Karpas-422 (cell line): ENCODE measurements around the gene CATSPER4. TPM values are rescaled to one million over a fixed set of nuclear protein-coding genes. Genes with fewer than 3 reads are reported as not detected.
A peak's percentile ranks its signal among the peaks of the same experiment; 100 is the strongest.
"Not testable (repeated sequence)": the region's sequence is repeated elsewhere in the genome, so short reads cannot be mapped to it uniquely, and the experiment has no call there.

Source experiments
- DNase-seq: peaks from one replicate; pipeline ENCODE4 v3.0.0-alpha.2; 2015
- H2AFZ ChIP-seq: fragments of 200-600 bp; sonication (generic); 2 replicates; pipeline ENCODE4 v1.6.1; 2014; ENCODE audit warnings: antibody characterized with exemption, low read length, mixed read lengths
- H3K27ac ChIP-seq: fragments of 200-600 bp; sonication (generic); 2 replicates; pipeline ENCODE4 v1.5.1; 2014; ENCODE audit warnings: mild to moderate bottlenecking, low read length, moderate library complexity
- H3K27me3 ChIP-seq: fragments of 200-600 bp; sonication (generic); 2 replicates; pipeline ENCODE4 v1.6.1; 2014; ENCODE audit warnings: low read length, mixed read lengths
- H3K36me3 ChIP-seq: fragments of 200-600 bp; sonication (generic); 2 replicates; pipeline ENCODE4 v1.6.1; 2014; ENCODE audit warnings: low read length, mixed read lengths; ENCODE audit not compliant: insufficient read depth
- H3K4me1 ChIP-seq: fragments of 200-600 bp; sonication (generic); 2 replicates; pipeline ENCODE4 v1.6.1; 2014; ENCODE audit warnings: mild to moderate bottlenecking, low read length, mixed read lengths
- H3K4me2 ChIP-seq: fragments of 200-600 bp; sonication (generic); 2 replicates; pipeline ENCODE4 v1.6.1; 2014; ENCODE audit warnings: low read length, low read depth, mild to moderate bottlenecking; ENCODE audit not compliant: poor library complexity, severe bottlenecking
- H3K4me3 ChIP-seq: fragments of 200-600 bp; sonication (generic); 2 replicates; pipeline ENCODE4 v1.5.1; 2014; ENCODE audit warnings: mild to moderate bottlenecking, antibody characterized with exemption, low read length, mixed read lengths
- H3K79me2 ChIP-seq: fragments of 200-600 bp; sonication (generic); 2 replicates; pipeline ENCODE4 v1.6.1; 2014; ENCODE audit warnings: mild to moderate bottlenecking, low read length, mixed read lengths
- H3K9ac ChIP-seq: fragments of 200-600 bp; sonication (generic); 2 replicates; pipeline ENCODE4 v1.6.0; 2014; ENCODE audit warnings: low read length
- H3K9me2 ChIP-seq: fragments of 200-600 bp; sonication (generic), shearing (Covaris generic); replicated peaks from 2 replicates; pipeline ENCODE4 v1.6.0; 2014; ENCODE audit warnings: mild to moderate bottlenecking, low read length, moderate library complexity; ENCODE audit not compliant: insufficient read depth
- H3K9me3 ChIP-seq: fragments of 300-700, 200-600 bp; sonication (generic); 2 replicates; pipeline ENCODE4 v1.6.1; 2014; ENCODE audit warnings: low read length, mixed read lengths
- H4K20me1 ChIP-seq: fragments of 200-600 bp; sonication (generic); 2 replicates; pipeline ENCODE4 v1.6.1; 2014; ENCODE audit warnings: mild to moderate bottlenecking, antibody characterized with exemption, low read length, low read depth; ENCODE audit not compliant: insufficient read depth
- total RNA-seq: library from RNA; depleted of rRNA; stranded (reverse); fragments of >200 nt; shearing (Covaris generic); gene quantifications from 2 replicates; pipeline ENCODE4 v1.2.3, GENCODE V29; 2014; ENCODE audit warnings: low replicate concordance

The CATSPER4 gene
- total RNA-seq, 1 experiment from 2014 or later, result not detected

DNA sequence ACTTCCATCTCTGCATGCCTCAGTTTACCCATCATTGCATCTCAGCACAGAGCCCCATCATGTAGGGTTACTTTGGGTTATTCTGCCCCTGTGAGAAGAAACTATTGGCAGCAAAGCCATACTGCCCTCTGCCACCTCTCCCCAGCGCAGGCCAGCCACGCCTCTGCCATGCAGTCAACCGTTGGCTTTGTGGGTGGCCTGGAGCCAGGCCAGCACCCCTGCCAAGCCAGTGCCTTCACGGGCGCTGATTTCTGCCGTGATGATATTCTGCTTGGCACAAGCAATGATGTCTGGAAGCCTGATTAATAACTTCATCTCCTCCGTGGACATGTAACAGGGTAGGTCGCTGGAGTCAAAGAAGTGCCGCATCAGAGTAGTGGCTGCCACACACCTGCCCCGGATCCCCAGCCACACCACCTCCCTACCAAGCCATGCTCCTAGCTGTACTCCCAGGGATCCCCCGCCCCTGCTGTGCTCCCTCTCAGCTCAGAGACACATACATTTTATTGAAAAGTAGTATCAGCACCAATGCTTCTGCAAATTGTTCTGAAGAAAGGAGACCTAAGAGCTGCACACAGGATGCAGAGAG lies 28.6 kb downstream of the CATSPER4 start:
- no peaks in the 10 kb centered on the region for H3K4me1 ChIP-seq
- H3K9me2 ChIP-seq, result no peaks in the 10 kb centered on the region
- H3K4me3 ChIP-seq, result no peak overlapping the region
- no peaks in the 10 kb centered on the region for H3K9me3 ChIP-seq
- H3K4me2 ChIP-seq, result no peak overlapping the region
- no peak overlapping the region for H3K27ac ChIP-seq
- H4K20me1 ChIP-seq, result no peaks in the 10 kb centered on the region
- H3K27me3 ChIP-seq, result no peaks in the 10 kb centered on the region
- no peak for DNase-seq
- H3K36me3 ChIP-seq, result no peaks in the 10 kb centered on the region
- H3K79me2 ChIP-seq, result no peaks in the 10 kb centered on the region
- H2AFZ ChIP-seq, result no peak overlapping the region
- no peak overlapping the region for H3K9ac ChIP-seq

DNA sequence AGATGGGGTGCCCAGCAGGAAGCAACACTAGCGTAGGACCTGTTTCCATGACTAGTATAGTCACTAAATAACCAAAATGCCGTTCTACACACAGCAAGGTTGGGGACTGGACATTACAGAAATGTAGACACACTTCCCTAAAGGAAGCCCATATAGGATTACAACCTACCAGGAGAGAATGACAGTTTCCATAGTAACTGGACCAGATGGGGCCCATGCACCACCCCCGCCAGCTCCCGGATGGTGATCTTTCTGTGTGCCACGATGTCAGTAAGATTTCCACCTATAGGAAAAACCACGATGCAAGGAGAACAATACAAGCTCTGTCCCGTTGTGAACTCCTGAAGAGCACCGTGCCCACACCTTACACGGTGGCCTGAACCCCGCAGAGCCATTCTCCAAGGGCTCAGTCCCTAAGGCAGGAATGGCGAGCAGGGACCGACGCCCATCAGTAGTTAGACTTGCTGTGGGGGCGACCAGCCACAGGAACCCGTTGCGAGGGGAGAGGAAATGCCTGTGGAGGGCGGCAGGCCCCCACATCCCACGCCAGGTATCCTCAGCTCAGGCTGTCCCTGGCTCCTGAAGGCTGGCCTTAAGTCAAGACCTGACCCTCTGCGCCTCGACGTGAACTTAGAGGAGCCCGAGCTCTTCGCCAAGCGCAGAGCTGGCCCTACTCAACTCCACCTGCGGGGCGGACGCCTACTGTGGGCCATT lies 30.0 kb downstream of the CATSPER4 start:
- Histone ChIP-seq H3K9me3 (no peaks in the 10 kb centered on the region), H3K9ac (no peak overlapping the region), H3K36me3 (no peaks in the 10 kb centered on the region), H4K20me1 (no peaks in the 10 kb centered on the region), H3K4me2 (no peak overlapping the region), H3K4me3 (no peak overlapping the region), H3K4me1 (no peaks in the 10 kb centered on the region), H3K27ac (no peak overlapping the region), H3K27me3 (no peaks in the 10 kb centered on the region), H3K9me2 (no peaks in the 10 kb centered on the region), H2AFZ (no peak overlapping the region), H3K79me2 (no peaks in the 10 kb centered on the region)
- DNase-seq, result no peak

DNA sequence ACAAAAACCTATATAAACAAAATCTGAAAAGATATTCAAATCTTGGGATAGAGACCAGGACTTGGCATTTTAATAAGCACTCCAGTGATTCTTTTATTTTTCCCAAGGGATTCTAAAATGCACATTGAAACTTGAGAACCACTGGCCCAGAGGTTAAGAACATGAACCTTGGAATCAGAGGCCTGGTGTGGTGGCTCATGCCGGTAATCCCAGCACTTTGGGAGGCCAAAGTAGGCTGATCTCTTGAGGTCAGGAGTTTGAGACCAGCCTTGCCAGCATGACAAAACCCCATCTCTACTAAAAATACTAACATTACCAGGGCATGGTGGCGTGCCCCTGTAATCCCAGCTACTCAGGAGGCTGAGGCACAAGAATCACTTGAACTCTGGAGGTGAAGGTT lies 30.7 kb downstream of the CATSPER4 start:
- H2AFZ ChIP-seq, result no peak overlapping the region
- H3K9me2 ChIP-seq, result no peaks in the 10 kb centered on the region
- no peak for DNase-seq
- no peaks in the 10 kb centered on the region for H4K20me1 ChIP-seq
- H3K4me3 ChIP-seq, result no peak overlapping the region
- H3K36me3 ChIP-seq, result no peaks in the 10 kb centered on the region
- H3K27ac ChIP-seq, result no peak overlapping the region
- no peak overlapping the region for H3K9ac ChIP-seq
- no peaks in the 10 kb centered on the region for H3K9me3 ChIP-seq
- no peaks in the 10 kb centered on the region for H3K4me1 ChIP-seq
- H3K27me3 ChIP-seq, result no peaks in the 10 kb centered on the region
- no peak overlapping the region for H3K4me2 ChIP-seq
- no peaks in the 10 kb centered on the region for H3K79me2 ChIP-seq

DNA sequence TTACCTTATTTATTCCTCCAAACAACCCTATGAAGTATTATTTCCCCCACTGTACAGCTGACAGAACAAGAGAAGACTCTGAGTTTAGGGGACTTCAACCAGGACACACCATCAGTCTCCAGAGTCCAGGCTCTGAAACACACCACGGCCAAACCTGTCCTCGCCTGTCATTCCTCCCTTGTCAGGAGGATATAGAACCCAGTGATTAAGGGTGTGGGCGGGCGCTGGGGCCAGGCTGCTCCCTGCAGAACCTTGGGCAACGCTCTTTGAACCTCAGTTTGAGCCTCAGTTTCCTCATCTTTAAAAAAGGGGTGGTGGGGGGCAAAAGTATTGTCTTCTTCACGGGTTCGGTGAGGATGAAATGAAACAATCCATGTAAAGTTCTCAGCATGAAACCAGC lies 34.2 kb downstream of the CATSPER4 start:
- H3K9ac ChIP-seq, result no peak overlapping the region

DNA sequence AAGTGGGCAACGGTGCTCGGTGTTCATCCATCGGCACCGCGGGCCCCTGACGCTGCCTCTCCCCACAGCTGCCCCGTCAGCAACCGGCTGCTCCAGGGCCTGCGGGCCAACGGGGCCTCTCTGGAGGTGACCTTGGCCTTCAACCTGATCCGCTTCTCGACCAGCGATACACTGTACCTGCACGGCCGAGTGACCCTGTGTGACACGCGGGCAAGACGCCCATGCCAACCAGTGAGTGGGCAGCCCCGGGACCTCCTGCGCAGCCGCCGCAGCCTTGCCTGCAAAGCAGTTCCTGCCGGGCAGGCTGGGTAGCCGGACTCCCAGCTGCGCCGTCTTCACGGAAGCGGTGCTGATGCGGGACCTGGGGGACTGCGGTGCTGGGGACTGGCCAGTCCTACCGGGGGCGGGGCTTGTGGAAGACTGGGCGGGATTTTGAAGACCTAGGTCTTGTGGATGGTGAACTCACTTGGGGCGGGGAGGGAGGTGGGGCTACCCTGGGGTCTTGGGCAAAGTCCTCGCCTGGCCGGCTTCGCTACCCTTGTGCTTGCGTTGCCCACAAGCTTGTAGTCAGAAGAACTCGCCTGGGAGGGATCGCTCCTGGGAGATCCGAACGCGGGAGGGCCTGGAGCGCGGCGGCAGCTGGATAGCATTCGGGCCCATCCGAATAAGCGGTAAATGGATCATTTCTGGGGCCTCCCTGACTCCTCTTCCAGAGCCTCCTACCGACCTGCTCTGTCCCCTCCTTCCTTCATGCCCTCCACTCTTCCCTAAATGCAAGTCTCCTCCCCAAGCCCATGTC lies 34.8 kb downstream of the CATSPER4 start:
- Histone ChIP-seq H3K27me3 (no peaks in the 10 kb centered on the region), H2AFZ (no peak overlapping the region), H3K4me2 (no peak overlapping the region), H3K4me1 (no peaks in the 10 kb centered on the region), H3K79me2 (no peaks in the 10 kb centered on the region), H3K27ac (no peak overlapping the region), H4K20me1 (no peaks in the 10 kb centered on the region), H3K9ac (no peak overlapping the region), H3K9me2 (no peaks in the 10 kb centered on the region), H3K4me3 (no peak overlapping the region), H3K9me3 (no peaks in the 10 kb centered on the region), H3K36me3 (no peaks in the 10 kb centered on the region)
- DNase-seq, result no peak

More for the DNA sequence above, 34.2 kb downstream of the CATSPER4 start:
- Histone ChIP-seq H3K9me2 (no peaks in the 10 kb centered on the region), H3K79me2 (no peaks in the 10 kb centered on the region), H2AFZ (no peak overlapping the region), H3K4me3 (no peak overlapping the region), H3K27me3 (no peaks in the 10 kb centered on the region), H3K4me2 (no peak overlapping the region), H3K9me3 (no peaks in the 10 kb centered on the region), H3K4me1 (no peaks in the 10 kb centered on the region), H4K20me1 (no peaks in the 10 kb centered on the region), H3K27ac (no peak overlapping the region), H3K36me3 (no peaks in the 10 kb centered on the region)
- DNase-seq, result no peak

DNA sequence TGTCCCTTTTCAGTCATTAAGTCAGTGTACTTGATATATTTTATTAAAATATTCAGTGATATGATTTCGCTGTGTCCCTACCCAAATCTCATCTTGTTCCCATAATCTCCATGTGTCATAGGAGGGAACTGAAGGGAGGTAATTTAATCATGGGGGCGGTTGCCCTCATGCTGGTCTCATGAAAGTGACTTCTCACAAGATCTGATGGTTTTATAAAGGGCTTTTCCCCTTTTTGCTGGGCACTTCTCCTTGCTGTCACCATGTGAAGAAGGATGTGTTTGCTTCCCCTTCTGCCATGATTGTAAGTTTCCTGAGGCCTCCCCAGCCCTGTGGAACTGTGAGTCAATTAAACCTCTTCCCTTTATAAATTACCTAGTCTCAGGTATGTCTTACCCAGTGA lies 40.3 kb downstream of the CATSPER4 start:
- H3K4me2 ChIP-seq, H3K9ac ChIP-seq, H2AFZ ChIP-seq, DNase-seq, H4K20me1 ChIP-seq, H3K9me2 ChIP-seq, H3K9me3 ChIP-seq, H3K36me3 ChIP-seq, H3K27ac ChIP-seq, H3K4me3 ChIP-seq, H3K27me3 ChIP-seq: not testable (repeated sequence)
- Histone ChIP-seq H3K4me1 (peaks cover 12% of the 10 kb centered on the region), H3K79me2 (peaks cover 15% of the 10 kb centered on the region)

DNA sequence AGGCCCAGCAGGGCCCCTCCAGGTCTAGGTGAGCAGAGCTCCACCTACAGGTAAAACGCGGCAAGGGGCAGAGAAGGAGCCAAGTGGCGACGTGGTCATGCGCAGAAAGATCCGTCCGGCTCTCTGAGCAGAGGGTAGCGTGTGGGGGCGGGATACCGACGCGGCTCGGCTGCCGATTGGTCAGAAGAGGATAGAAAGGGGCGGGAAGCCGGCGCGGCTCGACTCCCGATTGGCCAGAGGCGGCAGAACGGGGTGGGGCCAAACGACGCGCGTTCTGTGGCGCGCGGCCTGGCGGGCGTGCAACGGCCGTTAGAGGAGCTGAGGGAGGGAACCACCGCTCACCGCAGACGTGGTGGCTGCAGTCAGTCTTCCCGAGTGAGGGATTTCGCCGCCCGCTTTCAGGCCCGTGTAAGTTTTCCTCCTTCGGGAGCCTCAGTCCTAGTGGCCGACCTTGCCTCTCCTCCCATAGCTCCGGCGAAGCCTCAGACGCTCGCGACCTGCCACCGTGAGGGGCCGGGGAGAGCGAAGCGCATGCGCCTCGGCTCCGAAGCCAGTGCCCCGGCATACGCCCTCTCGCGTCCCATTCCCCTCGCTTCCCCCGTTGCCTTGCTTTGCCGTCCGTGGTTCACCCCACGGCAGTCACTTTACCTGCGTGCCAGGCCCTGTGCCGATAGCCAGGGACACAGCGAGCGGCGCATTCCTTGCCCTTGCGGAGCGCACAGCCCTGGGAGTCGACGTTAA lies 43.7 kb downstream of the CATSPER4 start, which contains the start of gene CEP85:
CEP85 (plus strand) TSS at position 298 of the 741 bp plus-strand sequence. CDS start 5,584 bp downstream, outside the sequence.
- Histone ChIP-seq H3K9me2 (no peaks in the 10 kb centered on the region), H3K9me3 (no peaks in the 10 kb centered on the region), H3K27ac (peak within 1 kb of the TSS; percentile 61), H4K20me1 (peaks cover 5% of the 10 kb centered on the region; the same call in 1 of the 2 replicates), H3K9ac (peak within 1 kb of the TSS; percentile 95), H3K79me2 (peaks cover 48% of the 10 kb centered on the region), H3K36me3 (peaks cover 6% of the 10 kb centered on the region; the same call in 1 of the 2 replicates), H3K4me1 (peaks cover 34% of the 10 kb centered on the region), H3K4me2 (peak within 1 kb of the TSS; percentile 91), H3K4me3 (peak within 1 kb of the TSS; percentile 96), H3K27me3 (no peaks in the 10 kb centered on the region), H2AFZ (peak within 1 kb of the TSS; percentile 100)
- DNase-seq, result peak; percentile 99
